H9 (cell line): ENCODE measurements around the gene RERE. TPM values are rescaled to one million over a fixed set of nuclear protein-coding genes. Genes with fewer than 3 reads are reported as not detected.

ENCODE experiments used
- DNase-seq: peaks from one replicate; pipeline ENCODE4 v3.0.0-alpha.2; 2017
- H2AFZ ChIP-seq: one replicate; pipeline ENCODE4 v1.6.1; 2013; ENCODE audit warnings: mild to moderate bottlenecking, low read length, control low read depth, moderate library complexity
- H2AK5ac ChIP-seq: 2 replicates; pipeline ENCODE4 v1.6.1; 2013; ENCODE audit warnings: low read length, control low read depth, mixed read lengths; ENCODE audit not compliant: insufficient read length
- H2BK120ac ChIP-seq: one replicate; pipeline ENCODE4 v1.6.1; 2013; ENCODE audit warnings: low read depth, mild to moderate bottlenecking, low read length, control low read depth, inconsistent platforms; ENCODE audit not compliant: poor library complexity, severe bottlenecking
- H2BK12ac ChIP-seq: 2 replicates; pipeline ENCODE4 v1.6.1; 2013; ENCODE audit warnings: low read length, control low read depth, mixed read lengths, low read depth; ENCODE audit not compliant: insufficient read length
- H2BK15ac ChIP-seq: 2 replicates; pipeline ENCODE4 v1.6.1; 2013; ENCODE audit warnings: low read depth, low read length, control low read depth
- H2BK20ac ChIP-seq: one replicate; pipeline ENCODE4 v1.6.1; 2013; ENCODE audit warnings: low read depth, mild to moderate bottlenecking, low read length, control low read depth, inconsistent platforms; ENCODE audit not compliant: poor library complexity, severe bottlenecking
- H2BK5ac ChIP-seq: 2 replicates; pipeline ENCODE4 v1.6.1; 2013; ENCODE audit warnings: low read length, control low read depth, mixed read lengths; ENCODE audit not compliant: insufficient read length
- H3K14ac ChIP-seq: 2 replicates; pipeline ENCODE4 v1.6.1; 2013; ENCODE audit warnings: low read length, control low read depth; ENCODE audit not compliant: insufficient read depth
- H3K18ac ChIP-seq: 2 replicates; pipeline ENCODE4 v1.6.1; 2013; ENCODE audit warnings: low read depth, mild to moderate bottlenecking, mixed read lengths, low read length, control low read depth; ENCODE audit not compliant: insufficient read length
- H3K23ac ChIP-seq: 2 replicates; pipeline ENCODE4 v1.6.1; 2013; ENCODE audit warnings: low read length, control low read depth, mixed read lengths, low read depth; ENCODE audit not compliant: insufficient read length
- H3K23me2 ChIP-seq: 2 replicates; pipeline ENCODE4 v1.6.1; 2013; ENCODE audit warnings: low read depth, mild to moderate bottlenecking, mixed read lengths, low read length, control low read depth; ENCODE audit not compliant: insufficient read length, poor library complexity, severe bottlenecking
- H3K27ac ChIP-seq: 2 replicates; pipeline ENCODE4 v1.5.1; 2013; ENCODE audit warnings: low read length, control low read depth, mixed read lengths, low read depth; ENCODE audit not compliant: insufficient read length
- H3K27me3 ChIP-seq: 2 replicates; pipeline ENCODE4 v1.6.1; 2013; ENCODE audit warnings: low read length, control low read depth, inconsistent platforms; ENCODE audit not compliant: insufficient read depth
- H3K4ac ChIP-seq: 2 replicates; pipeline ENCODE4 v1.6.1; 2013; ENCODE audit warnings: low read depth, mild to moderate bottlenecking, control low read depth, inconsistent platforms, low read length, moderate library complexity
- H3K4me1 ChIP-seq: 2 replicates; pipeline ENCODE4 v1.6.1; 2013; ENCODE audit warnings: low read length, control low read depth, inconsistent platforms; ENCODE audit not compliant: insufficient read depth
- H3K4me2 ChIP-seq: 2 replicates; pipeline ENCODE4 v1.6.1; 2013; ENCODE audit warnings: low read length, control low read depth, mixed read lengths; ENCODE audit not compliant: insufficient read length, insufficient read depth
- H3K56ac ChIP-seq: 2 replicates; pipeline ENCODE4 v1.6.1; 2013; ENCODE audit warnings: low read depth, mild to moderate bottlenecking, mixed read lengths, low read length, control low read depth; ENCODE audit not compliant: insufficient read length
- H3K79me1 ChIP-seq: 2 replicates; pipeline ENCODE4 v1.6.1; 2013; ENCODE audit warnings: low read depth, mild to moderate bottlenecking, moderate library complexity, low read length, control low read depth, inconsistent platforms; ENCODE audit not compliant: insufficient read depth, poor library complexity, severe bottlenecking
- H3K79me2 ChIP-seq: 2 replicates; pipeline ENCODE4 v1.6.1; 2013; ENCODE audit warnings: low read length, control low read depth, inconsistent platforms; ENCODE audit not compliant: insufficient read depth
- H3K9ac ChIP-seq: 2 replicates; pipeline ENCODE4 v1.6.1; 2013; ENCODE audit warnings: low read length, control low read depth, mixed read lengths; ENCODE audit not compliant: insufficient read length; ENCODE audit errors: extremely low read depth
- H3K9me3 ChIP-seq: one replicate; pipeline ENCODE4 v1.6.1; 2013; ENCODE audit warnings: low read depth, low read length, inconsistent platforms; ENCODE audit not compliant: control insufficient read depth
- H3T11ph ChIP-seq: one replicate; pipeline ENCODE4 v1.6.1; 2013; ENCODE audit warnings: mild to moderate bottlenecking, low read length, control low read depth, inconsistent platforms
- H4K20me1 ChIP-seq: one replicate; pipeline ENCODE4 v1.6.1; 2013; ENCODE audit not compliant: control insufficient read depth, insufficient read length, insufficient read depth
- H4K5ac ChIP-seq: 2 replicates; pipeline ENCODE4 v1.6.1; 2013; ENCODE audit warnings: low read depth, mild to moderate bottlenecking, mixed read lengths, low read length, control low read depth; ENCODE audit not compliant: insufficient read length
- H4K8ac ChIP-seq: replicated peaks from 2 replicates; pipeline ENCODE4 v1.6.1; 2013; ENCODE audit warnings: low read length, control low read depth, mixed read lengths, low read depth; ENCODE audit not compliant: insufficient read length
- H4K91ac ChIP-seq: 2 replicates; pipeline ENCODE4 v1.6.1; 2013; ENCODE audit warnings: low read depth, mild to moderate bottlenecking, moderate library complexity, mixed read lengths, low read length, control low read depth; ENCODE audit not compliant: insufficient read length
- H3K27ac Mint-ChIP-seq, 3 experiments: 2 replicates in 2 of 3; 3 replicates in 1 of 3; pipeline ENCODE4 v1.8.0; 2020 to 2021; ENCODE audit warnings: mixed read lengths in 3 of 3, mild to moderate bottlenecking in 1 of 3, moderate library complexity in 1 of 3
- H3K27me3 Mint-ChIP-seq: 2 replicates; pipeline ENCODE4 v1.8.0; 2021; ENCODE audit warnings: low read depth, mild to moderate bottlenecking, moderate library complexity, mixed read lengths
- H3K36me3 Mint-ChIP-seq, 3 experiments: 2 replicates in 2 of 3; 3 replicates in 1 of 3; pipeline ENCODE4 v1.8.0; 2020 to 2021; ENCODE audit warnings: low read depth in 3 of 3, mixed read lengths in 3 of 3; ENCODE audit not compliant: insufficient read depth in 1 of 3
- H3K4me1 Mint-ChIP-seq, 2 experiments: 2 replicates each; pipeline ENCODE4 v1.8.0; 2020; ENCODE audit warnings: mixed read lengths in 2 of 2
- H3K4me3 Mint-ChIP-seq, 2 experiments: 2 replicates in 1 of 2; 3 replicates in 1 of 2; pipeline ENCODE4 v1.8.0; 2020 to 2021; ENCODE audit warnings: mild to moderate bottlenecking in 2 of 2, mixed read lengths in 2 of 2, moderate library complexity in 1 of 2
- H3K9me3 Mint-ChIP-seq, 2 experiments: 2 replicates in 1 of 2; 3 replicates in 1 of 2; pipeline ENCODE4 v1.8.0; 2020; ENCODE audit warnings: mild to moderate bottlenecking in 2 of 2, mixed read lengths in 2 of 2, moderate library complexity in 1 of 2
- CTCF ChIP-seq: fragments of 200-600 bp; sonication (generic); conservative IDR thresholded peaks from 3 replicates; pipeline ENCODE4 v1.8.0; 2021; ENCODE audit warnings: antibody characterized with exemption, mild to moderate bottlenecking
- WGBS: extraction: QIAGEN DNeasy Blood & Tissue Kit; methylation state at CpG from one replicate; pipeline ENCODE4 v1.1.7; 2013; ENCODE audit warnings: missing lambda C conversion rate, low lambda C conversion rate, mixed read lengths; ENCODE audit not compliant: insufficient read length; ENCODE audit errors: extremely low coverage; 5-methylcytosine and 5-hydroxymethylcytosine counted together
- total RNA-seq: library from RNA; stranded (reverse); gene quantifications from 2 replicates; pipeline ENCODE4 v1.2.1, GENCODE V29; 2021

Gene RERE
- total RNA-seq, 1 experiment from 2014 or later: 103 TPM

DNA sequence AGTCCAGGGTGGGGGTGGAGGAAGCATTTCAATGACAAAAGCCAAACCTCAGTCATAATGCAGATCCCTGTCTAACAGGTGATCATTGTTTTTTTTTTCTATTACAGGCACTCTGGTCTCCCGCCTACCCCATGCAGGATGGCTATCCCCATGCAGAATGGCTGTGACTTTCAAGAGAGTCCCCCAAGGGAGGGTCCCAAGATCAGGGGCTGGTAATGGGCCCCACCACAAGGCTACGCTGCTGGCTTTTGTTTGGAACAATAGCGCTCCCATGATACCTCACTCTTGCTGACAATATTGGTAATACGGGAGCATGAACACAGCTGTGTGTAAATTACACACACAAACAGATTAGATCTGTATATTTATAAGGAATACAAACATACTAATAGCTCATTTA lies 380.1 kb downstream of the RERE start:
- H3K27ac Mint-ChIP-seq: peak overlapping the region in 2 of 3 experiments; percentile 41 to 75; a peak in 5 of 7 replicates
- no peak overlapping the region for H2BK12ac ChIP-seq
- no peak for DNase-seq
- H3K79me2 ChIP-seq: no peaks in the 10 kb centered on the region; the same call in 1 of the 2 replicates
- no peak overlapping the region for H2AK5ac ChIP-seq
- H4K20me1 ChIP-seq: no peaks in the 10 kb centered on the region
- H3K27me3 Mint-ChIP-seq: no peaks in the 10 kb centered on the region
- no peak for TF ChIP-seq CTCF
- WGBS: no CpG with 5 or more reads among the region's 4 CpGs
- H3K23ac ChIP-seq: no peak overlapping the region
- no peak overlapping the region for H2BK120ac ChIP-seq
- H3K4me3 Mint-ChIP-seq: peak overlapping the region in 1 of 2 experiments; percentile 26; a peak in 1 of 5 replicates
- H3K9me3 ChIP-seq: no peaks in the 10 kb centered on the region
- H3K23me2 ChIP-seq: no peaks in the 10 kb centered on the region
- H3K4ac ChIP-seq: no peak overlapping the region
- no peak overlapping the region for H3K27ac ChIP-seq
- H3K9ac ChIP-seq: no peak overlapping the region
- no peak overlapping the region for H4K8ac ChIP-seq
- no peak overlapping the region for H3K4me2 ChIP-seq
- no peak overlapping the region for H3T11ph ChIP-seq
- no peaks in the 10 kb centered on the region for H3K79me1 ChIP-seq
- peaks cover under 1 to 5% (median 2%) of the 10 kb centered on the region in 3 experiments; a peak in 5 of 7 replicates for H3K36me3 Mint-ChIP-seq
- H3K27me3 ChIP-seq: no peaks in the 10 kb centered on the region
- H2BK20ac ChIP-seq: no peak overlapping the region
- H3K14ac ChIP-seq: no peak overlapping the region
- H3K4me1 Mint-ChIP-seq: peaks cover 40 to 49% of the 10 kb centered on the region in 2 experiments
- no peak overlapping the region for H4K5ac ChIP-seq
- no peak overlapping the region for H3K18ac ChIP-seq
- H3K4me1 ChIP-seq: peaks cover 7% of the 10 kb centered on the region; the same call in 1 of the 2 replicates
- no peak overlapping the region for H2AFZ ChIP-seq
- no peak overlapping the region for H3K56ac ChIP-seq
- no peaks in the 10 kb centered on the region; a peak in 1 of 5 replicates for H3K9me3 Mint-ChIP-seq
- no peak overlapping the region for H2BK5ac ChIP-seq
- H4K91ac ChIP-seq: no peak overlapping the region
- no peak overlapping the region for H2BK15ac ChIP-seq
